Fibroblast of mammary gland (primary cell): ENCODE results near the gene NR1I2.

ENCODE experiments used
- DNase-seq: peaks from one replicate; pipeline ENCODE4 v3.0.0-alpha.2; 2010; ENCODE audit warnings: low read depth
- H3K4me3 ChIP-seq: 2 replicates; pipeline ENCODE4 v1.5.1; 2011; ENCODE audit warnings: low read depth, mild to moderate bottlenecking, low read length, moderate library complexity; ENCODE audit not compliant: control insufficient read depth
- CTCF ChIP-seq: conservative IDR thresholded peaks from 2 replicates; pipeline ENCODE4 v1.5.1; 2011; ENCODE audit warnings: low read depth, low read length, inconsistent platforms; ENCODE audit not compliant: control insufficient read depth, insufficient read depth

Gene NR1I2

GRCh38 chr3:119790369-119790768 is 8.5 kb downstream of the NR1I2 start:
- TF ChIP-seq CTCF = no peak
- no peak overlapping the region for H3K4me3 ChIP-seq
- DNase-seq = no peak

DNA sequence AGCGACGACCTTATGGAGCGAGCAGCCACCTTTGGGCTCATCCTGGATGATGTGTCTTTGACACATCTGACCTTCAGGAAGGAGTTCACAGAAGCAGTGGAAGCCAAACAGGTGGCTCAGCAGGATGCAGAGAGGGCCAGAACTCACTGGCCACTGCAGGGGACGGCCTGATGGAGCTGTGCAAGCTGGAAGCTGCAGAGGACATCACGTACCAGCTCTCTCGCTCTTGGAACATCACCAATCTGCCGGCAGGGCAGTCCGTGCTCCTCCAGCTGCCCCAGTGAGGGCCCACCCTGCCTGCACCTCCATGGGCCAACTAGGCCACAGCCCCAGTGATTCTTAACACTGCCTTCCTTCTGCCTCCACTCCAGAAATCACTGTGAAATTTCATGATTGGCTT is 10.4 kb downstream of the NR1I2 start:
- no peak for TF ChIP-seq CTCF
- no peak overlapping the region for H3K4me3 ChIP-seq

GRCh38 chr3:119794401-119794800 is 12.5 kb downstream of the NR1I2 start:
- H3K4me3 ChIP-seq = no peak overlapping the region
- DNase-seq = no peak
- TF ChIP-seq CTCF = no peak

More for the DNA sequence above, 10.4 kb downstream of the NR1I2 start:
- no peak for DNase-seq

- peak; percentile 15 for DNase-seq
- TF ChIP-seq CTCF = no peak
Observed at GRCh38 chr3:119794971-119795612, 13.2 kb downstream of the NR1I2 start.

DNA sequence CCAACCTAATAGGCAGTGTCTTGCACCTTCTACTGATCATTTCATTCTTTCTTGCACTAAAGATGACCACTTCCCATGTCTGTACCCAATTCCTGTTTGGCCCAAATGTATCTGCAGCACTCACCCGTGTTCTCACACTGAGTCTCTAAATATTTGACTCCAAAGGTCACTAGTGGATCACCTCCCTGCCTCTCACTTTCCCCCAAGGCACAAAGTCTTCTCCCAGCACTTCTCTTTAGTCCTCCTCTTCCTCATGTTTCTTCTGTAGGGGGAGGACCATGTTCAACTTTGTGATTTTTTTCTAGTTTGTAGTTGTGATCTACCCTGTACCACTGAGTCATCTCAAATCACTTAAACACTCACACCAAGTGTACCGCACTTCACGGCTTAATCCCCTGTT is 13.9 kb downstream of the NR1I2 start:
- no peak overlapping the region for H3K4me3 ChIP-seq
- DNase-seq = no peak
- TF ChIP-seq CTCF = no peak

More at GRCh38 chr3:119794971-119795612, 13.2 kb downstream of the NR1I2 start:
- H3K4me3 ChIP-seq = no peak overlapping the region

GRCh38 chr3:119796368-119796767 is 14.5 kb downstream of the NR1I2 start:
- DNase-seq = no peak
- H3K4me3 ChIP-seq = no peak overlapping the region
- no peak for TF ChIP-seq CTCF

- no peak for DNase-seq
- H3K4me3 ChIP-seq = no peak overlapping the region
- TF ChIP-seq CTCF = no peak
Observed at GRCh38 chr3:119796785-119797184, 14.9 kb downstream of the NR1I2 start.
